Calu3 (cell line): ENCODE data around the gene DCHS2. TPM values are rescaled to one million over a fixed set of nuclear protein-coding genes. Genes with fewer than 3 reads are reported as not detected.
"Not testable (repeated sequence)": the region's sequence is repeated elsewhere in the genome, so short reads cannot be mapped to it uniquely, and the experiment has no call there.

ENCODE experiments used
- BruUV-seq: library from RNA; stranded (reverse); fragments of 400-500 nt; replicated peaks from 2 replicates; lab custom pipeline; 2021; lab: Mats Ljungman, UMichigan
- CTCF ChIA-PET: fragments of 300-600 bp; sonication (Branson Sonifier 250); formaldehyde crosslinking; loops from one replicate; lab custom pipeline; 2022; ENCODE audit warnings: antibody characterized with exemption; lab: Charles Lee
- DNase-seq: peaks from one replicate; pipeline ENCODE4 v3.0.0; 2022
- H3K27ac Mint-ChIP-seq: one replicate; pipeline ENCODE4 v1.8.0; 2022; ENCODE audit warnings: mixed read lengths; ENCODE audit not compliant: unreplicated experiment
- H3K27me3 Mint-ChIP-seq: one replicate; pipeline ENCODE4 v1.8.0; 2022; ENCODE audit warnings: mixed read lengths; ENCODE audit not compliant: unreplicated experiment
- H3K36me3 Mint-ChIP-seq: one replicate; pipeline ENCODE4 v1.8.0; 2022; ENCODE audit warnings: mild to moderate bottlenecking, moderate library complexity, mixed read lengths; ENCODE audit not compliant: insufficient read depth, unreplicated experiment
- H3K4me1 Mint-ChIP-seq: one replicate; pipeline ENCODE4 v1.8.0; 2022; ENCODE audit warnings: mild to moderate bottlenecking, low read depth, mixed read lengths; ENCODE audit not compliant: unreplicated experiment
- H3K4me3 Mint-ChIP-seq: one replicate; pipeline ENCODE4 v1.8.0; 2022; ENCODE audit warnings: mild to moderate bottlenecking, low read depth, moderate library complexity, mixed read lengths; ENCODE audit not compliant: unreplicated experiment
- H3K9me3 Mint-ChIP-seq: one replicate; pipeline ENCODE4 v1.8.0; 2022; ENCODE audit warnings: low read depth, mixed read lengths; ENCODE audit not compliant: unreplicated experiment
- CTCF ChIP-seq: fragments of 200-600 bp; IDR thresholded peaks from one replicate; pipeline ENCODE4 v1.8.0; 2022; ENCODE audit warnings: antibody characterized with exemption; ENCODE audit not compliant: unreplicated experiment
- intact Hi-C: fragments of 100-400 bp; cut with micrococcal nuclease; formaldehyde crosslinking; loops from one replicate; pipeline ENCODE4 v1.10.0; 2022; ENCODE audit not compliant: unreplicated experiment
- total RNA-seq: library from RNA; stranded (reverse); gene quantifications from 2 replicates; pipeline ENCODE4 v1.2.3, GENCODE V29; 2022

The DCHS2 gene
- total RNA-seq, 1 experiment from 2014 or later: 0.07 TPM

GRCh38 chr4:154218051-154218450, 273.5 kb downstream of the DCHS2 start:
- no peaks in the 10 kb centered on the region for H3K9me3 Mint-ChIP-seq
- no TSS peak for BruUV-seq
- no peak overlapping the region for H3K4me3 Mint-ChIP-seq
- CTCF ChIA-PET: no interaction called here
- no peak for TF ChIP-seq CTCF
- no peaks in the 10 kb centered on the region for H3K4me1 Mint-ChIP-seq
- DNase-seq: no peak
- no peaks in the 10 kb centered on the region for H3K27me3 Mint-ChIP-seq
- no peaks in the 10 kb centered on the region for H3K36me3 Mint-ChIP-seq
- intact Hi-C loops: no loop called here
- H3K27ac Mint-ChIP-seq: no peak overlapping the region

- H3K36me3 Mint-ChIP-seq, H3K27ac Mint-ChIP-seq, H3K27me3 Mint-ChIP-seq, H3K4me1 Mint-ChIP-seq, CTCF ChIA-PET, H3K9me3 Mint-ChIP-seq, intact Hi-C loops, DNase-seq, BruUV-seq, H3K4me3 Mint-ChIP-seq: not testable (repeated sequence)
Measured at GRCh38 chr4:154217384-154217783, 274.2 kb downstream of the DCHS2 start.

GRCh38 chr4:154211506-154211905, 280.1 kb downstream of the DCHS2 start:
- no peak for DNase-seq
- BruUV-seq: no TSS peak
- Mint-ChIP-seq H3K27ac (no peak overlapping the region), H3K4me1 (no peaks in the 10 kb centered on the region), H3K9me3 (no peaks in the 10 kb centered on the region), H3K36me3 (no peaks in the 10 kb centered on the region), H3K27me3 (no peaks in the 10 kb centered on the region), H3K4me3 (no peak overlapping the region)
- TF ChIP-seq CTCF: no peak
- intact Hi-C loops: no loop called here
- CTCF ChIA-PET: no interaction called here

DNA sequence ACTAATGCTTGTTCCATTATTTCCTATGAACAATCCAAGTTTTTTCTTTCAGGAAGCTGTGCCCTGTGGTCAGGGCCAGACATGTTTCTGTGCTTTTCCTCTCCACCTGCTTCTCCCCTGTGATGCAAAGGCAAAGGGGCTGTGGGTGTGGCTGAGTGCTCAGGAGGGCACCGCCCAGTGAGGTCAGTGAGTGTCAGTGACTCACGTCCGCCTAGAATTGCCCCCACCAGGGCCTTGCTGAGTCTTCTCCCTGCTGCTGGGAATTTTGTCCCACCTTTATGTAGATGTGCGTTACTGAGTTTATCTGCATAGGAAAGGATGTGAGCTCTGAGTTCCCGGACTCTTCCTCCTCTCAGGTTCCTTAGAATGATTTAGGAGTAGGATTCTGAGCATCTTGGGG, 283.2 kb downstream of the DCHS2 start:
- H3K36me3 Mint-ChIP-seq: no peaks in the 10 kb centered on the region
- H3K27me3 Mint-ChIP-seq: no peaks in the 10 kb centered on the region
- H3K9me3 Mint-ChIP-seq: no peaks in the 10 kb centered on the region
- peak; percentile 40 for DNase-seq
- intact Hi-C loops: no loop called here
- TF ChIP-seq CTCF: no peak
- no peaks in the 10 kb centered on the region for H3K4me1 Mint-ChIP-seq
- CTCF ChIA-PET: no interaction called here
- BruUV-seq: no TSS peak
- no peak overlapping the region for H3K27ac Mint-ChIP-seq
- no peak overlapping the region for H3K4me3 Mint-ChIP-seq

DNA sequence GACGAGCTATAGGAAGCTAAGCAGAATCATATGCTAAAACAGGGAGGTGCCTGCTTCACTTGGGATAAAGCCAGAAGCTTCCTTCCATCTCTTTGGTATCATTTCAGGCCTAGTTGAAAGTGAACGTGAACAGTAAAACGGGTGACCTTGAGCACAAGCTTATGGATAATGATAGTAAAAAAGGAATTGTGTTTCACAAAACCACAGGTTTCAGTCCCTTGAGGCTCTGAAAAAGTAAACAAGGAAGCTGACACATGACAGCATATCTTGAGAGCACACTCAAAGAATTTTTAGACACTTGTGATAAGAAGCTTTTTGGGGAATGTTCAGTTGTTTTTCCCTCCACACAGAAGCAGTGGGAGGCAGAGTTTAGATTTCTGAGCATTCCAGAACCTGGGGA, 286.1 kb downstream of the DCHS2 start:
- BruUV-seq: no TSS peak
- CTCF ChIA-PET: no interaction called here

More for the DNA sequence above, 286.1 kb downstream of the DCHS2 start:
- no peak overlapping the region for H3K4me3 Mint-ChIP-seq
- H3K36me3 Mint-ChIP-seq: no peaks in the 10 kb centered on the region
- TF ChIP-seq CTCF: no peak
- no peaks in the 10 kb centered on the region for H3K27me3 Mint-ChIP-seq
- H3K4me1 Mint-ChIP-seq: no peaks in the 10 kb centered on the region
- no peak overlapping the region for H3K27ac Mint-ChIP-seq
- DNase-seq: no peak
- intact Hi-C loops: no loop called here
- H3K9me3 Mint-ChIP-seq: no peaks in the 10 kb centered on the region
